Fibroblast of skin of abdomen (primary cell): Measurements from ENCODE around the gene FOXP4.

Source experiments
- DNase-seq: peaks from one replicate; pipeline ENCODE4 v3.0.0-alpha.2; 2013

The FOXP4 gene

DNA sequence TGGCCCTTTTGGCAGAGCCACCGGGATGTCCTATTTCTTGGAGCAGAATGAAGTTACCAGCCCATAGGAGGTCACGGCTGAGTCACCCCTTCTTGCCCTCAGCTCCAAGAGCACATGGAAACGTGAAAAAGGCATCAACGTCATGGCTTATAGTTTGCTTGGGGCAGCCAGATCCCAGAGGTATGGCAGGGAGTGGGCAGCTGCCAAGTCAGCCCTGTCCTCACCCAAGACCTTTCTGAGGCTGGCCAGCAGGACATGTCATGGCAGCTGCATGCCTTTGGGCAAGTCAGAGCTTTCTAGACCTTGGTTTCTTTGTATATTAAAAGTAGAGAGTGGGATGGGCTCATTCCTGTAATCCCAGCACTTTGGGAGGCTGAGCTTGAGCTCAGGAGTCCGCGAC is 83.9 kb downstream of the FOXP4 start:
- no peak for DNase-seq

- no peak for DNase-seq
Measured at GRCh38 chr6:41630946-41631345, 84.8 kb downstream of the FOXP4 start.

DNA sequence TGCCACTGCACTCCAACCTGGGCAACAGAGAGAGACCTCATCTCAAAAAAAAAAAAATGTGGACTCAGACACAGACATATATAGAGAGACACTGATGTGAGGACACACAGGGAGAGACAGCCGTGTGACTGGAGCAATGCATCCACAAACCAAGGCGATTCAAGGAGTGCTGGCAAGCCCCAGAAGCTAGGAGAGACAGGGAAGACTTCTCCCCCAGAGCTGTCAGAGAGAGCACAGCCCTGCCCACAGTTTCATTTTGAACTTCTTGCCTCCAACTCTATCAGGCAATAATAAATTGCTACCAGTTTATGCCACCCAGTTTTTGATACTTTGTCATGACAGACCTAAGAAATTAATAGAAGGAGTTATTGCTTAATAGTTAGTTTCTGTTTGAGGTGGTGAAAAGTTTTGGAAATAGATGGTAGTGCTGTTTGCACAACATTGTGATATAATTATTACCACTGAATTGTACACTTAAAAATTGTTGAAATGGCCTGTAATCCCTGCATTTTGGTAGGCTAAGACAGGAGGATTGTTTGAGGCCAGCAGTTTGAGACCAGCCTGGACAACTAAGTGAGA is 87.0 kb downstream of the FOXP4 start:
- DNase-seq = no peak

GRCh38 chr6:41634657-41635056 is 88.5 kb downstream of the FOXP4 start:
- peak; percentile 73 for DNase-seq

DNA sequence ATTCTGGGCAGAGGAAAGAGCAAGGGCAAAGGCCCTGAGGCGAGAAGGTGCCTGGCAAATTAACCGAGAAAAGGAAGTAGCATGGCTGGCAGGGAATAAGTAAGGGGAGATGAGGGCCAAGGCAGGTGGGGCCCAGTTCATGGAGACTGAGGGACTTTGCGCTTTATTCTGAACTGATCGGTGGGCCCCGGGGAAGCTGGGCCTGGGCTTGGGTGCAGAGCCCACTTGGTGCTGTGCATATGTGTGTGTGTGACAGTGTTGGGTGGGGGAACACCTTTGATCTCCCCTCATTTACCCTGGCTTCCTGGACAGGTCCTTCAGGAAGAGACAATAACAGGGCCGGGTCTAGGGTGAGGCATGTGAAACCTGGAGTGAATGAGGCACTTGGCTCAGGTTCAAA is 89.2 kb downstream of the FOXP4 start:
- DNase-seq = no peak

- DNase-seq = no peak
Measured at GRCh38 chr6:41636833-41637193, 90.6 kb downstream of the FOXP4 start.

DNA sequence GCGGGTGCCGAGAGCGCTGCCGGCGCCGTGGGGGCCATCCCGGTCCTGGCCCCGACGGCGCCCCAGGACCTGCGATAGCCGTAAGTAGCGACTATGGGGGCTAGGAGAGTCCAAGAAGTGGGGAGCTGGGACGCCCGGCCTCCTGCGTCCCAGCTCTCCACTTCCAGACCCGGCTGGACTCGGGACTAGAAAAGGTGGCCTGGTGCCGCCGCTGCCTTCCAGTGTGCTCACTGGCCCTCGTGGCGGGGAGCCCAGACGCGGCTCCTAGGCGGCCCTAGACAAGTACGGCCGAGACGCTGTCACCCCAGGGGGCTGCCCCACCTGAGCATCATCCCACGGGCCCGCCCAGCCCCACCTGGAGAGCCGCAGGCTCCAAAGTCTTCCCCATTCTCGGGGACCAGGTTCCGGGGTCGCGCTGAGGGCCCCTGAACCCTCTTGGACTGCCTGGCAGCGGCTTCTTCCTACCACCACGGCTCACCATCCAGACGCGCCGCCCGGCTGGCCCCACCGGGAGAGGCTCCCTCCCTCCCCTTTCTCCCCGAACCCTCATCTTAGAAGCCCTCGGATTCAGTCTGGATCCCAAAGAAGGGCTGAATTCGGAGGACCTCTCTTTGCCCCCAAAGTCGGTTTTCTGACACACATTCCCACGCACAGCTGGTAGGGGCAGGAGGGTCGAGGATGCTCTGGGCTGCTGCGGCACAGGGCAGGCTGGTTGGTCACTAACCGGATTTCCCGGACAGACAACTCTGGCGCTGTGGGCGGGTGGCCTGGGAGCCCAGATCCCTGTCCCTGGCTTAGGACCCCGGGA is 91.2 kb downstream of the FOXP4 start:
- no peak for DNase-seq

DNA sequence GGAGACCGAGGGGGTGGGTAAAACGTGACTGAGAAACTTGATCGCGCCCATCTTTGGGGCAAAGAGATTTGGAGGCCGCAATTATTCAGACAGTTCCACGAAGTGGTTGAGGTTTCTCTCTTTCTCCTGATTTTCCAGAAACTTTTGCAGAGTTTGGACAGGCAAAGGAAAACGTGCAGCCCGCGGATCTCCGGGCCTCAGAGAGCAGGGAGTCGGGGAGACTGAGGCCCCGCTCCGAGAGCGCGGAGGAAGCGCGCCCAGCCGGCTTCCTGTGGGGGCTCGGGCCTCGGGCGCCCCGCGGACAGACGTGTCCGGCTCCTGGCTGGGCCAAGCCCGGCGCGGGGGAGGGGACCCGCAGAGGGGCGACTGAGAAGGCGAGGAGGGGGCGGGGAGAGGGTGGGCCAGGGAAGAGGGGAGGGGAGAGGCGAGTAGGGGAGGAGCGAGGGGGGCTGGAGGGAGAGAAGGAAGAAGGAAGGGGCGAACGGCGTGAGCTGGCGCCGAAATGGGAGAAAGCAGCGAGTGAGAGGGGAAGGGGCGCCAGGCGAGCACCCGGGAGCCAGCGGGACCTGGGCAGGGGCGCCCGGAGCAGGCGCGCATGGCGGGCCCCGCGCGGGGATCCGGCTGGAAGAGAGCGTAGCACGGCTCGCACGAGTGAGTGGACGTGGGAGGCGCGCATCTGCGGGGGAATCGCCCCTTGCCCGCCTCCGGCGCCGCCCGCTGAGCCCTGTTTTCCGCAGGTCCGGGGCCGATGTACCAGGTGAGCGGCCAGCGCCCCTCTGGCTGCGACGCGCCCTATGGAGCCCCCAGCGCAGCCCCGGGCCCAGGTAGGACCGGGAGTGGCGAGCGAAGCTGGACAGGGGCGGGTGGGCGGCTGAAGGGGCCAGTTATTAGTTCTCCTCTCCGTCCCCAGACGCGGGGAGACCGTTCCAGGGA is 92.1 kb downstream of the FOXP4 start, which contains the start of gene MDFI:
Gene MDFI, plus strand, starts transcription at position 467 of the 933 bp plus-strand sequence. Its CDS starts 282 bp downstream, at position 749.
- DNase-seq = peak; percentile 76

- DNase-seq = peak; percentile 92
Measured at GRCh38 chr6:41638935-41639808, 93.0 kb downstream of the FOXP4 start.

DNA sequence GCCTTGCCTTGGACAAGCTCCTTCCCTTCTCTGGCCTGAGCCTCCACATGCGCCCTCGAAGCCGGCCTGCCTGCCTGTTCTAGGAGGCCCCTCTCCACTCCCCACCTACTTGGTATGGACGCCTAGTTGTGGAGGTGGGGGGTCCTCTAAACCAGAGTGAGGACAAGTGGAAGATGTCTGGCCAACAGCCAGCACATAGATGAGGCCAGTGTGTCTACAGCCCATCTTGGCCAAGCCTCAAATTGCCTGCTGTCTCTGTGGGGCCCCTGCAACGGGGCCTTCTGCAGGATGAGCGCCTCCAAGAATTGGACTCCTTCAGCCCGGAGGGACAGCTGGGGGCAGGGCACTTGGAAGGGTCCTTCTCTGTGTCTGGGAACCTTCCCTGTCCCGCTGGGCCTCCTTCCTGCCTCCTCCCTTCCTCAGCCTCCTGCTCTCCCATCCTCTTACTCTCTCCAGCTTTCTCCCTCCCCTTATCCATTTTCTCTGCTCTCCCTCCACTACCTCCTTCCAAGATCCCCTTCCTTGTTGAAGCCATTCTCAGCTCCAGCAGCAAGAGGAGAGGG is 93.7 kb downstream of the FOXP4 start:
- DNase-seq = peak; percentile 69

DNA sequence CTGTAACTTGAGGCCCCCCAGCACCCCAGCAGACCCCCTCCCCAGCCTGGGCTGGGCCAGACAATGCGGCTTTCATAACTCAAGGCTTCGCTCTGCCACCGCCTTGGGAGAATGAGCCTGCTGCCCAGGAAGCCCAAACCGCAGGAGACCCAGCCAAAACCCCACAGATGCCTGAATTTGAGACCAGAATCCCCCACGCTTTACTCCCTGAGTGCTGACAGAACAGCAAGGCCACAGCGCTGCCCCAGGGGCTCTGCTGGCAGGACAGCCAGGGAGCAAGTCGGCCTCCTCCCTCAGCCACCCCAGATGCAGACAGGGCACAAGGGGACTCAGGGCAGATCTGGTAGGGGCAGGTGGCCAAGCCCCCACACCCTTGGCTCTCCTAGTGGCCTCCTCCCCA is 94.2 kb downstream of the FOXP4 start:
- peak; percentile 44 for DNase-seq

- DNase-seq = no peak
Measured at GRCh38 chr6:41641352-41641925, 95.3 kb downstream of the FOXP4 start.

DNA sequence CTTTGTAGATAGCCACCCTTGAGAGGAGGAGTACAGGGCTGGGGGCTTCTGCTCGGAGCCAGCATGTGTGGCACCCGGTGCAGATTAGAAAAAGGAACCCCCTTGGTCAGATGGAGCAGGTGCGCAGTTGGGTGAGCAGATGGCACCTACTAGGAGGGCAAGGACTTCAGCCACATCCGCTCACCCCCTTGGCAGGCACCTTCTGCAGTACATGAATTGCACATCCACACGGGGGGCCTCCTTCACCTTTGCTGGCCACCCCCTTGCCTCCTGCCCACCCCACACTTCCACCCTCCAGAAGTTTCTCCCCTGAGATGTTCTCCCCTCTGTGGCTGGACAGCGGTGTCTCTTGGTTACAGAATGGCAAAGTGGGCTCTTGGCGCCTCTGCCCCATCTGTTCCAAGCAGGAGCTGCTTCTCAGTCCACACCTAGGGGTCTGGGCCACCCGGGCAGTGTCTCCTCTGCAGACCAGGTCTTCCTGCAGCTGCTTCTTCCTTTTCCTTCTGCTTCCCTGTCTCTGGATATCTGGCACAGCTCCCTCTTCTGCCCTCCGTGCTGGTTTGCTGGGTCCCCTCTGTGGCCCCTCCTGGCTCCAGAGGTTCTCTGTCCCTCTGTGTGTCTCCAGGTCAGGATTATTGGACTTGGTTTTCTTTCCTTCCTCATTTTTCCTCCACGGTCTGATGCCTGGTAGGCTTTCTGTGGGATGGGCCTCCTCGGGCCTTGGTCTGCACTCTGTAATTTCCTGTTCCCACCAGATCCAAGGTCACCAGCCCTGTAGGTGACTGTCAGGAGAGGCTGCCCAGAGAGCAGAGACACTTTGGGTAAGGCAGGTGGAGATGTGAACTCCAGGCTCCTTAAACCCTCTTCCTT is 96.1 kb downstream of the FOXP4 start:
- DNase-seq = no peak

GRCh38 chr6:41642960-41643898 is 97.0 kb downstream of the FOXP4 start:
- DNase-seq = no peak

- no peak for DNase-seq
Measured at GRCh38 chr6:41643899-41644269, 97.7 kb downstream of the FOXP4 start.

DNA sequence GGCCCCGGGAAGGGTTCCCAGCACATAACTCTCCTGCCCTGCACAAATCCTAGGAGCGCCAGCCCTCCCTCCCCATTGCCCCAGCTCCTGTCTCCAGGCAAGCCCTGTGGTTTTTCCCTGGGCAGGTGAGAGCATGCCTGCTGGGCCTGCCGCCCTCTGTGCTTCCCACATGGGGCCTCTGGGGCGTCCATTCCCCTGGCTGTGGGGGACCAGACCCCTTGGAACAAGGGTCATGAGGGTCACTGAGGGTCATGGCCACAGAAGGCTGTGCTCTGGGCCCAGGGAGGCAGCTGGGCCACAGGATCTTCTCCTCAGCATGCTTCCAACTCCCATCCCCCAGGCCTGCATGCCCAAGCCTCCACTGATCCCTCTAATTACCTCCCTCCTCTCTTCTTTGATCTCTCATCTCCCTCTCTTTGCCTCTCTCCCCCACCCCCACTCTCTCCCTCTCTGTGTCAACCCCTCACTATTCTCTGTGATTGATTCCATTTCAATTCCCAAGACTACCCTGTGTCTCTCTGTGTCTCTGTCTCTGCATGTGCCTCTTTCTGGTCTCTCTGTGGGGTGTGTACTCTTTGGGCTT is 98.2 kb downstream of the FOXP4 start:
- no peak for DNase-seq

DNA sequence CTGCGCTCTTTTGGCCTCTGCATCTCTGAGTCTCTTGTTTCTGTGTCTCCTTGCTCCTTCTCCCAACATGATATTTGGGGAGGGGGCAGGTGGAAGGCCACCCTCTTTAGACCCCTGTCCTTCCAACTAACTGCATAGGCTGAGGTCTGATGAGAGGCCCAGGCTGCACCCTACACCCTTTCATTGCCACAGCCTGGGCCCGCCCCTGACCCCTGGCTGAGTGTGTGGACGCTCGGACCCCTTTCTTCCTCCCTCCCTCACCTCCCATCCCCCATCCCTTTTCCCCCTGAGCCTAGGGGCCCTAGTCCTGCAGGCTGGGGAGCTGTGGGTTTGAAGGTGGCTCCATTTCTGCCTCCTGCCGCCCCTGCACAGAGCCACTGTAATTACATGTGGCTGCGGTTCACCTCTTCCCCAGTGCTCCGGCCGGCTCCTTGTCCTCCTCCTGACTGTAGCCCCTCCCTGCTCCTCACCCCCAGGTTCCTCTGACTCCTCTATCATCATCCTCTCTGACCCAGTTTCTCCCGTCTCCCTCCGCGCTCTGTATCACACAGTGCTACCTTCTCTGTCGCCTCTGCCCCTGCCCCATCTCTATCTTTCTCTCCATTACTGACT is 98.9 kb downstream of the FOXP4 start:
- DNase-seq = no peak

DNA sequence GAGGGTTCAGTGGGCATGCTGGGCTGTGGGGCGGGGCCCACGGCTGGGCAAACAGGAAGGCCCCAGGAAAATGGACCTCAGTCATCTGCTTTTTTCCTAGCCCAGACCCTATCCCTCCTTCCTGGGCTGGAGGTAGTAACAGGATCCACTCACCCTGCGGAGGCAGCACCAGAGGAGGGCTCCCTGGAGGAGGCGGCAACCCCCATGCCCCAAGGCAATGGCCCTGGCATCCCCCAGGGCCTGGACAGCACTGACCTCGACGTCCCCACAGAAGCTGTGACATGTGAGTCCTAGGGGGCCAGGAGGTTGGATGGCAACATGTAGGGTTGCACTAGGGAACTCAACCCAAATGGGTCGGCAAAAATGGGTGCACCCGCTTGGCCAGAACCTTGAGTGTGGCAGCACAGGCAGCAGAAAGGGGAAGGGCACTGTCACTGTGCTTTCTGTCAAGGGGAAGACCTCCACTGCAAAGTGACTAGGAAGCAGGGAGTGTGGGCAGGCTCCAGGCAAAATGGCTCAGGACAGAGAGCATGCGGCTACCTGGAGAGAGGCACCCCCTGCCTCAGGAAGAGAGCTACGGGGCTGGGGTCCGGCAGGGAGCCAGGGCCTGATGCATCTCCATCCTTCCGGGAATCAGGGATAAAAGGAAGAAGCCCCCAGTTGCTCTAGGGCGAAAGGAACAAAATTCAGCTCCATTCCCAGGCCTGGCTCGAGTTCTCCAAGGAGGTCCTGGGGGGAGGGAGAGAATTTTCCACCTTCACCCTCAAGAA is 100.0 kb downstream of the FOXP4 start:
- no peak for DNase-seq
